Natural killer cell (primary cell): ENCODE results near the gene ZNF304. TPM values are rescaled to one million over a fixed set of nuclear protein-coding genes. Genes with fewer than 3 reads are reported as not detected.

Experiments used
- ATAC-seq, 3 donors: fragments of 150-1000 bp in 2 of 3; fragments of 200-7000 bp in 1 of 3; cut with Tn5 transposase; 1 replicate in 1 of 3; 2 replicates in 2 of 3; pipeline ENCODE4 v1.10.0; 2021; ENCODE audit warnings: mild to moderate bottlenecking in 2 of 3, moderate library complexity in 2 of 3
- DNase-seq, 2 donors: peaks; one replicate each; pipeline versions ENCODE4 v3.0.0 to v3.0.0-alpha.2; 2013 to 2021; ENCODE audit warnings: mixed read lengths in 1 of 2
- H3K27ac ChIP-seq: one replicate; pipeline ENCODE4 v1.5.1; 2013; ENCODE audit warnings: mild to moderate bottlenecking, low read length
- H3K27me3 ChIP-seq: one replicate; pipeline ENCODE4 v1.6.1; 2013; ENCODE audit warnings: low read length; ENCODE audit not compliant: control insufficient read depth, insufficient read depth
- H3K36me3 ChIP-seq: one replicate; pipeline ENCODE4 v1.6.1; 2013; ENCODE audit warnings: low read length; ENCODE audit not compliant: control insufficient read depth, insufficient read depth
- H3K4me1 ChIP-seq: one replicate; pipeline ENCODE4 v1.6.1; 2013; ENCODE audit warnings: low read length; ENCODE audit not compliant: control insufficient read depth, insufficient read depth
- H3K4me3 ChIP-seq: one replicate; pipeline ENCODE4 v1.5.1; 2013; ENCODE audit warnings: low read length
- H3K9me3 ChIP-seq: one replicate; pipeline ENCODE4 v1.6.1; 2013; ENCODE audit warnings: low read length; ENCODE audit not compliant: control insufficient read depth, insufficient read depth
- H3K27ac Mint-ChIP-seq, 2 donors: one replicate each; pipeline ENCODE4 v1.8.0; 2022; ENCODE audit warnings: mild to moderate bottlenecking in 2 of 2, mixed read lengths in 2 of 2, moderate library complexity in 1 of 2
- H3K27me3 Mint-ChIP-seq, 2 donors: one replicate each; pipeline ENCODE4 v1.8.0; 2022; ENCODE audit warnings: low read depth in 2 of 2, mixed read lengths in 2 of 2
- H3K36me3 Mint-ChIP-seq: one replicate; pipeline ENCODE4 v1.8.0; 2022; ENCODE audit warnings: mixed read lengths
- H3K4me1 Mint-ChIP-seq, 2 donors: one replicate each; pipeline ENCODE4 v1.8.0; 2022; ENCODE audit warnings: mixed read lengths in 2 of 2
- H3K4me3 Mint-ChIP-seq: one replicate; pipeline ENCODE4 v1.8.0; 2022; ENCODE audit warnings: mild to moderate bottlenecking, moderate library complexity, mixed read lengths
- H3K9me3 Mint-ChIP-seq, 2 donors: one replicate each; pipeline ENCODE4 v1.8.0; 2022; ENCODE audit warnings: mixed read lengths in 2 of 2
- whole genome bisulfite sequencing: methylation state at CpG from one replicate; pipeline ENCODE4 v1.1.7; 2013; ENCODE audit warnings: missing lambda C conversion rate; ENCODE audit not compliant: insufficient coverage; 5-methylcytosine and 5-hydroxymethylcytosine counted together
- intact Hi-C: fragments of 100-400 bp; cut with micrococcal nuclease; formaldehyde crosslinking; loops from one replicate; pipeline ENCODE4 v1.14.2; 2022
- total RNA-seq, 4 donors: library from RNA; stranded (reverse); fragments of 120-200 nt in 1 of 4; gene quantifications; one replicate each; pipeline versions ENCODE4 v1.2.3 to v1.2.4, GENCODE V29; 2013 to 2022
- TF ChIP-seq, protein P1 (sequence below): fragments of 200-600 bp; IDR thresholded peaks from one replicate; pipeline ENCODE4 v1.8.0; 2022; ENCODE audit warnings: antibody characterized with exemption

The ZNF304 gene
- total RNA-seq, 3 donors from 2014 or later (not counting 1 experiment from before 2014, with no cell fraction given), result 6.6 to 10.7 (median 9.2) TPM

DNA sequence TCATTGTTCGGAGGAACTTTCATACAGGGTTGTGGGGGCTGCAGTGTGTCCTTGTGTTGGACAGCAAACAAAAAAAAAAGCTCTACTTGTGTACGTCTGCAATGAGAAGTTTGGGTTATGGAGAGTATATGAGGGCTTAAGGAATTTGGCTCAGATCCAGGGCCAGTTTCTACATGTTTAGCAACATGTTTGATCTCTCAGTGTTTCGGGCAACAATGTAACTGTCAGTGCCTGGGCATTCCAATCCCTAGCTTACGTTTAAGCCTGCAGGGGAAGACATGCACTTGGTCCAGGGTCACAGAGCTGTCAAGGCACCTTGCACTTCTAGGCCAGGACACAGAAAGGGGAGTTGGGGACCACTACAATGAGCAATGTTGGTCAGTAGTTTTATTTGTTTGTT, 16.9 kb upstream of the ZNF304 start:
- H3K36me3 Mint-ChIP-seq, result peaks cover under 1% of the 10 kb centered on the region
- H3K4me1 Mint-ChIP-seq, result no peaks in the 10 kb centered on the region
- no peak overlapping the region for H3K27ac Mint-ChIP-seq
- H3K36me3 ChIP-seq, result peaks cover under 1% of the 10 kb centered on the region
- H3K4me3 ChIP-seq, result no peak overlapping the region
- H3K4me3 Mint-ChIP-seq, result no peak overlapping the region
- ATAC-seq (no peak), DNase-seq (no peak)
- TF ChIP-seq, protein P1, sequence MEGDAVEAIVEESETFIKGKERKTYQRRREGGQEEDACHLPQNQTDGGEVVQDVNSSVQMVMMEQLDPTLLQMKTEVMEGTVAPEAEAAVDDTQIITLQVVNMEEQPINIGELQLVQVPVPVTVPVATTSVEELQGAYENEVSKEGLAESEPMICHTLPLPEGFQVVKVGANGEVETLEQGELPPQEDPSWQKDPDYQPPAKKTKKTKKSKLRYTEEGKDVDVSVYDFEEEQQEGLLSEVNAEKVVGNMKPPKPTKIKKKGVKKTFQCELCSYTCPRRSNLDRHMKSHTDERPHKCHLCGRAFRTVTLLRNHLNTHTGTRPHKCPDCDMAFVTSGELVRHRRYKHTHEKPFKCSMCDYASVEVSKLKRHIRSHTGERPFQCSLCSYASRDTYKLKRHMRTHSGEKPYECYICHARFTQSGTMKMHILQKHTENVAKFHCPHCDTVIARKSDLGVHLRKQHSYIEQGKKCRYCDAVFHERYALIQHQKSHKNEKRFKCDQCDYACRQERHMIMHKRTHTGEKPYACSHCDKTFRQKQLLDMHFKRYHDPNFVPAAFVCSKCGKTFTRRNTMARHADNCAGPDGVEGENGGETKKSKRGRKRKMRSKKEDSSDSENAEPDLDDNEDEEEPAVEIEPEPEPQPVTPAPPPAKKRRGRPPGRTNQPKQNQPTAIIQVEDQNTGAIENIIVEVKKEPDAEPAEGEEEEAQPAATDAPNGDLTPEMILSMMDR, result no peak
- intact Hi-C loops, result no loop called here
- H3K4me1 ChIP-seq, result no peaks in the 10 kb centered on the region
- no peak overlapping the region for H3K27ac ChIP-seq
- H3K27me3 Mint-ChIP-seq, result no peaks in the 10 kb centered on the region
- peaks cover 4% of the 10 kb centered on the region for H3K9me3 ChIP-seq
- 97% methylated on average over 4 of the region's 4 CpGs for WGBS
- peaks cover 2 to 3% of the 10 kb centered on the region in 2 donors for H3K9me3 Mint-ChIP-seq
- no peaks in the 10 kb centered on the region for H3K27me3 ChIP-seq

DNA sequence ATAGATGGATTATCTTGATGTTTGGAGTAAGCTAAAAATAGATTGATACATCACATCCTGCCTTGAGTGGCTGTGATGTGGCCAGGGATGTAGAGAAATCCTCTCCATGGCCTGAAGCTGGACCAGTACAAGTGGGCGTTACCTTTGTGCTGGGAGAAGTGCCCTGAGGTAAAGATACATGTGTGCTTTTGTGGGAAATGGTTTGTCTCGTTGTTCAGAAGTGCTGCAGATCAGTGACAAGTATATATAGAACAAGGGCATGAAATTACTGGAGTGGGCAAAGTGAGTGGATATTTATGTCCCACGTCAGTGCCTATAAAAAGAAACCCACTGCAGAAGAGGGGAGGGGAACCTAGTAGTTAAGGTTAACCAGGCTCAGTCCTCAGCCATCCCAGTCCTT, 12.2 kb upstream of the ZNF304 start:
- 76% methylated on average over 3 of the region's 3 CpGs for WGBS
- Mint-ChIP-seq H3K36me3 (no peaks in the 10 kb centered on the region), H3K4me3 (no peak overlapping the region), H3K4me1 (no peaks in the 10 kb centered on the region), H3K27me3 (no peaks in the 10 kb centered on the region), H3K27ac (no peak overlapping the region), H3K9me3 (peaks cover 0 to 4% of the 10 kb centered on the region in 2 donors)
- Histone ChIP-seq H3K4me3 (no peak overlapping the region), H3K27me3 (no peaks in the 10 kb centered on the region), H3K4me1 (no peaks in the 10 kb centered on the region), H3K36me3 (no peaks in the 10 kb centered on the region), H3K9me3 (no peaks in the 10 kb centered on the region), H3K27ac (no peak overlapping the region)
- no peak for ATAC-seq
- intact Hi-C loops, result no loop called here
- DNase-seq, result no peak
- TF ChIP-seq, protein P1, result no peak

DNA sequence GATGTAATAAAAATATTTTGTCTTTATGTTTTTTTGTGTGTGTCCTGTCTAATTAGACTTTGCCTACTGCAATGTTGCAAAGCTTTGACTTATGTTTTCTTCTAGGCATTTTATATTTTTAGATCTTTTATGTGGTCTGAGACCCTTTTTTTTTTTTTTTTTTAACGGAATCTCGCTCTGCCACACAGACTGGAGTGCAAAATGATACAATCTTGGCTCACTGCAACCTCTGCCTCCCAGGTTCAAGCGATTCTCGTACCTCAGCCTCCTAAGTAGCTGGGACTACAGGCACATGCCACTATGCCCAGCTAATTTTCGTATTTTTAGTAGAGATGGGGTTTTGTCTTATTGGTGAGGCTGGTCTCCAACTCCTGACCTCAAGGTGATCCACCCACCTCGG, 8.5 kb upstream of the ZNF304 start:
- H3K36me3 ChIP-seq, result no peaks in the 10 kb centered on the region
- H3K4me3 Mint-ChIP-seq, result no peak overlapping the region

DNA sequence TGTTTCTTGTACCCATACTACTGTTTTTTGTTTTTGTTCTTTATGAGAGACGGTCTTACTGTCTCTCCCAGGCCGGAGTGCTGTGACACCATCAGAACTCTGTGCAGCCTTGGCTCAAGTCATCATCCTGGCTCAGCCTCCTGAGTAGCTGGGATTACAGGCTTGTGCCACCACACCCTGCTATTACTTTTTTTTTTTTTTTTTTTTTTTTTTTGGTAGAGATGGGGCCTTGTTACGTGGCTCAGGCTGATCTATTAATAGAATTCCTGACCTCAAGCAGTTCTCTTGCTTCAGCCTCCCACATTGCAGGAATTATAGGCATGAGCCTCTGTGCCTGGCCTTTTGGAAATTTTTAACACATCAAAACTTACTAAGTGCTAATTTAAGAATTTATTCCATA, 2.9 kb upstream of the ZNF304 start:
- H3K36me3 Mint-ChIP-seq, result peaks cover 19% of the 10 kb centered on the region
- Histone ChIP-seq H3K4me3 (no peak overlapping the region), H3K4me1 (peaks cover 17% of the 10 kb centered on the region), H3K27me3 (peaks cover 2% of the 10 kb centered on the region), H3K36me3 (no peaks in the 10 kb centered on the region), H3K27ac (no peak overlapping the region), H3K9me3 (peaks cover 3% of the 10 kb centered on the region)
- 79% methylated on average over 3 of the region's 3 CpGs for WGBS
- TF ChIP-seq, protein P1, result no peak
- DNase-seq (no peak), ATAC-seq (no peak)
- intact Hi-C loops, result no loop called here
- H3K27me3 Mint-ChIP-seq, result peaks cover 13 to 33% of the 10 kb centered on the region in 2 donors
- peaks cover 25 to 29% of the 10 kb centered on the region in 2 donors for H3K4me1 Mint-ChIP-seq
- no peak overlapping the region for H3K4me3 Mint-ChIP-seq
- no peak overlapping the region for H3K27ac Mint-ChIP-seq
- peaks cover 6 to 11% of the 10 kb centered on the region in 2 donors for H3K9me3 Mint-ChIP-seq

More for the DNA sequence above, 8.5 kb upstream of the ZNF304 start:
- Mint-ChIP-seq H3K27me3 (peaks cover 12 to 29% of the 10 kb centered on the region in 2 donors), H3K9me3 (peaks cover 0 to 4% of the 10 kb centered on the region in 2 donors), H3K36me3 (no peaks in the 10 kb centered on the region), H3K27ac (no peak overlapping the region), H3K4me1 (no peaks in the 10 kb centered on the region)
- no peak for DNase-seq
- no peaks in the 10 kb centered on the region for H3K4me1 ChIP-seq
- intact Hi-C loops, result no loop called here
- no peak for ATAC-seq
- TF ChIP-seq, protein P1, result no peak
- H3K9me3 ChIP-seq, result no peaks in the 10 kb centered on the region
- WGBS, result 80% methylated on average over 6 of the region's 6 CpGs
- H3K27ac ChIP-seq, result no peak overlapping the region
- peaks cover 2% of the 10 kb centered on the region for H3K27me3 ChIP-seq
- H3K4me3 ChIP-seq, result no peak overlapping the region
